A172 (cell line): Measurements from ENCODE around the gene SLC50A1. TPM values are rescaled to one million over a fixed set of nuclear protein-coding genes. Genes with fewer than 3 reads are reported as not detected.
"Not testable (repeated sequence)": the region's sequence is repeated elsewhere in the genome, so short reads cannot be mapped to it uniquely, and the experiment has no call there.

Source experiments
- DNase-seq: peaks from one replicate; pipeline ENCODE4 v3.0.0-alpha.2; 2015; ENCODE audit warnings: low spot score
- total RNA-seq: library from RNA; depleted of rRNA; stranded (reverse); fragments of >200 nt; shearing (Covaris generic); gene quantifications from 2 replicates; pipeline ENCODE4 v1.2.3, GENCODE V29; 2014

The SLC50A1 gene
- total RNA-seq, 1 experiment from 2014 or later: 30.4 TPM

DNA sequence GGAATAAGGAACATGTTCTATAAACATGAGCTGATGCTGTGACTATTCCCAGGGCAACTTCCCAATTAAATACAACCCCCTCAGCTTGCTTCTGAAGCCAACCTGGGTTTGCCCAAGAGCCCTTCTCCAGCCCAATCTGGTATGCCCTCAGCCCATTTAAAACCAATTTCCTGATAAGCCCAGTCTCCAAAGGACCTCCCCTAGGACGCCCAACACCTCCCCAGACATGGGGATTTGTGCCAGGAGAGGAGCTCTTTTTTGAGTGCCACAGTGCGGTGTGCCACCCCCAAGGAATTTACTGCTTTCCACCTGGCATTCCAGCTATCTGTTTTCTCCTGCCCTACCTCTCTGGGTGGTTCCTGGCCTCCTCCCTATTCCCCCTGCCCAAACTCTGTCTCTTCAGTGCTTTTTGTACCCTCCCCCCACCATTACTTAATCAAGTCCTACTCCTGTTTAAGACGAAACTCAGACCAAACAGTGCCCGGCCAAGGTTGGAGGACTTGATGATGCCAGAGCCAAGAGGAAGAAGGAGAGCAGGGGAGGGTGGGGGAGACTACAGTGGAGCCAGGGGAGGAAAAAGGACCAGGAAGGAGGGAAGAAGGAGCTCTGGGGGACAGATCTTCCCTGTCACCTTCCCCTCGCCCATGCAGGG, 19.4 kb upstream of the SLC50A1 start:
- DNase-seq: no peak

DNA sequence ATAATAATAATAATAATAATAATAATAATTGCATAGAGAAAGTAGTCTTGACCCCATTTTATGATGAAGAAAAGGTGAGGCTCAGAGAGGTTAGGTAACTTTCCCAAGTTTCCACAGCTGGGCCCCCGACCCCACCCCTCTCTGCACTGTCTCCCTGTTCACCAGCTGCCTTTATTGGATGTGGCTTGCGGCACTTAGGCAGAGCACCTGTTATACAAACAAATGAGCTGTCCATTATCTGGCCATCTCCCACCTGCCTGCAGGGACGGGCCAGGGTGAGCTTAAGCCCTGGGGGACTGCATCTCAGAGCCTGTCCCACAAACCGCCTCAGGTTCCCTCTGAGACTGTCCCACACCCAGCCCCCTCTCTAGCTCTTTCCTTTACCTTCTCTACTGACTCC, 18.0 kb upstream of the SLC50A1 start:
- no peak for DNase-seq

DNA sequence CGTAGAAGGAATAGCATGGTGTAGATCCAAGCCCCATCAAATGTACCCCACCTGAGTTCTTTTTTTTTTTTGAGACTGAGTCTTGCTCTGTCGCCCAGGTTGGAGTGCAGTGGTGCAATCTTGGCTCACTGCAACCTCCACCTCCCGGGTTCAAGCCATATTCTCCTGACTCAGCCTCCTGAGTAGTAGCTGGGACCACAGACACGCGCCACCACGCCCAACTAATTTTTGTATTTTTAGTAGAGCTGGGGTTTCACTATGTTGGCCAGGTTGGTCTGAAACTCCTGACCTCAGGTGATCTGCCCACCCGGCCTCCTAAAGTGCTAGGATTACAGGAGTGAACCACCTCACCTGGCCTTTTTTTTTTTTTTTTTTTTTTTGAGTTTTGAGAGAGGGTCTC, 17.6 kb upstream of the SLC50A1 start:
- DNase-seq: not testable (repeated sequence)

DNA sequence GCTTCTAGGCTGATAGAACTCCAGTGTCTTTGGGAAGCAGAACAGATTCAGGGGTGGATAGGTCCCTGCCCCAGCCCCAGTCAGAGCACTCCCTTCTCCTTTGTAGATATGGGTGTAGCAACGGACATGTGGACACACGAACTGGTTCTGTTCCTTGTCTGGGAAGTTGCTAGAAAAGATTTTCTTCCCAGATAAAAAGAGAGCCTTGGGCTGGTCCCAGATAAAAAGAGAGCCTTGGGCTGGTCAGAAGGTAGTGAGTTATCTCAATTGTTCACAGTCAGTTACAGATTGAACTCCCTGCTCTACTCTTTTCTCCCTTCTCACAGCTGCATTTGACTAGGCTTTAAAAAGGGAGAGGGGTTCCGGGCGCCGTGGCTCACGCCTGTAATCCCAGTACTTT, 15.4 kb upstream of the SLC50A1 start:
- DNase-seq: no peak

DNA sequence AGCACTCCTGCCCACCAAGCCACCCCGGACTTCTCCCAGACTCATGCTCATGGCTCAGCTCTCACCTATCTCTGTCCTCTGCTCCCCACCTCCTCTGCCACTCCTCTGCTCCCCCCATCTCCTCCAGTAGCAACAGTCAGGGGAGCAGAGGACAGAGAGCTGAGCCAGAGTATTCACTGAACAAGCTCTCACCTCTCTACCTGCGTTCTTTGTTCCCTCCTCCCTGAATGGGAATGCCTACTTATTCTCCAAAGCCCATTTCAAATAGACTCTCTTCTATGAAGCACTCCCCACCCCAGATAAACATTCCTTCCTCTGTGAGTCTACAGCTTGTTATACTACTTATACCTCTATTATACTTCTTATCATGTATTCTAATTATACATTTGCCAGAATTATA, 14.4 kb upstream of the SLC50A1 start:
- DNase-seq: no peak

DNA sequence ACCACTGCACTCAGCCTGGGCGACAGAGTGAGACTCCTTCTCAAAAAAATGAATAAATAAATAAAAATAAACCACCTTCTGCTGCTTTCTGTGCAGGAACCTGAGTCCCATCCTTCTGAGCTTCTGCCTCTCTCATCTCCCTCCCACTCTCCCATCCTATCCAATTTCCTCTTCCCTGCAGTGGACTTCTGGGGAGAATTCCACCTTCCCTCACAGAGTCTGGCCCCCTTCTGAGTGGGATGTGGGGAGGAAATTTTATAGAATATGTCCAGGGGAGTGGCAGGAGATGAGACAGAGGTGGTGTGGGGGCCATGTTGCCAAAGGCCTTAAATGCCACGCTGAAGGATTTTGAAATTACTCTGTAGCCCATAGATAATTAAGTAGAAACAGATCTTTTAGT, 13.3 kb upstream of the SLC50A1 start:
- no peak for DNase-seq

DNA sequence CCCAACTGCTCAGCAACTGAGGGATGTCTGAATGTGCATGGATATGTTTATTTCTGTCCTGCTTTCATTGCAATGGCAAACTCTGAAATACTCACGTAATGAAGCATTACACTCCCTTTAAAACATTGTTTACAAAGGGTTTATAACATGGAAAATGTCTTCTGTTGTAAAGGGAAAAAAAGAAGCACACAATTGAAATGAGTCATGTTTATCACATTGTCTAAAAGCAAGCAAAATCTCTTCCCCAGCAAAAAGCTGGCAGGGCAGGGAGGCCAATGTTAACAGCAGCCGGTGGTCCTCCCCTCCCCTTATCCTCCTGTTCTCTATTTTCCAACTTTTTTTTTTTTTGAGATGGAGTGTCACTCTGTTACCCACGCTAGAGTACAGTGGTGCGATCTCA, 11.9 kb upstream of the SLC50A1 start:
- no peak for DNase-seq

DNA sequence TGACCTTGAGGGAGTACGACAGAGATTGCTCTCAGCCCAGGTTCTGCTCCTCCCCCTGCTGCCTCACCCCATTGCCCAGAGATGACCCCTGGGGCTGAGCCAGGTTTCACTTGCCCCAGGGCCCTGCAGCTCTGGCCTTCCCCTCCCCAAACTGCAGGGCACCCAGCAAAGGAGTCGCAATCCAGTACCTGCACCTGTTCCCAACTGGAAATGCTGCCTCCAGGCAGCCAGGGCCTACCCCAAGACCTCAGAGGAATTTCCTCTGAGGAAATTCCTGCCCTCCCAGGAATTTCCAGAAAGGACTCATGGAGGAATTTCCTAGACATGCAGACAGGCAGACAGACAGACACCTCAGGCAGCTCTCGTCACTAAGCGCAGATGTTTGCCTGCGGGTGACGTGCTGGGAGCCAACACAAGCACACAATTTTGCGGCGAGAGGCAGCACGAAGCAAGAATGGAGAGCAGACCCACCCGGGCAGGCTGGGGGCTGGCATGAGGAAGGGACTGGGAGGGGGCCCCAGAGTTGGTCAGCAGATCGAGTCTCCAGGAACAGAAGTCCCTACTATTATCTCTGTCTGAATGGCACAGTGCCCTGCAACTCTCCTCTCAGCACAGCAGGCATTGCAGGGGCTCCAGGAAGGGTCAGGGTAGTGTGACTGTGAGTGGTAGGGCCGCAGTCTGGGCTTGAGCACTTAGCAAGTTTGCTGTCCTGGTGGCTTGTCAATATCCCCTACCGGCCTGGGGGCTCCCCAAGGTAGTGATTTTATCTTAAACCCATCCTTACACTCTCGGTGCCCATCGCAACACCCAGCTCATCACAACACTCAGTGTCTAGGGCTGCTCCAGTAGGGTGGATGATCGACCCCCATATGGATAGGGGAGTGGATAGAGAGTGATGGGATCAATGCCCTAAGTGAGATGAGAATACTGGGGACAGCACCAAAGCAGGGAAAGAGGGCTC, 10.9 kb upstream of the SLC50A1 start:
- peak; percentile 45 for DNase-seq

DNA sequence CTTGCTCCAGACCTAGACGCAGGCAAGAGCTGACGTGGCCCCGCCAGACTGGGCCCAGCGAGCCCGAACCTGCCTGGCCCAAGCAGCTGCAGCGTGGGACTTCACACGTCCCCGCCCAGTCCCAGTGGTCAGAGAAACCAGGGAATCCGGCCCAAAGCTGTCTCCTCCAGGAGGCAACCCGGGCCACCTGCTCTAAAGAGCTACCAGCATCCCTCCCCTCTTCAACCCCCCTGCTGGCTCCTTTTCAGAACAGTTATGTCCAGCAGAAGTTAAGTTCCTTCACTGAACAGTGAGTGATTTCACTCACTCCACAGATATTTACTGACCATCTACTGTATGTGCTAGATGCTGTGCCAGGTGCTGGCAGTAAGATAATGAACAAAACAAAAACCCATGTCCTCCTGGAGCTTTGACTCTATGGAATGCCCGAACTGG, 10.1 kb upstream of the SLC50A1 start:
- DNase-seq: no peak

DNA sequence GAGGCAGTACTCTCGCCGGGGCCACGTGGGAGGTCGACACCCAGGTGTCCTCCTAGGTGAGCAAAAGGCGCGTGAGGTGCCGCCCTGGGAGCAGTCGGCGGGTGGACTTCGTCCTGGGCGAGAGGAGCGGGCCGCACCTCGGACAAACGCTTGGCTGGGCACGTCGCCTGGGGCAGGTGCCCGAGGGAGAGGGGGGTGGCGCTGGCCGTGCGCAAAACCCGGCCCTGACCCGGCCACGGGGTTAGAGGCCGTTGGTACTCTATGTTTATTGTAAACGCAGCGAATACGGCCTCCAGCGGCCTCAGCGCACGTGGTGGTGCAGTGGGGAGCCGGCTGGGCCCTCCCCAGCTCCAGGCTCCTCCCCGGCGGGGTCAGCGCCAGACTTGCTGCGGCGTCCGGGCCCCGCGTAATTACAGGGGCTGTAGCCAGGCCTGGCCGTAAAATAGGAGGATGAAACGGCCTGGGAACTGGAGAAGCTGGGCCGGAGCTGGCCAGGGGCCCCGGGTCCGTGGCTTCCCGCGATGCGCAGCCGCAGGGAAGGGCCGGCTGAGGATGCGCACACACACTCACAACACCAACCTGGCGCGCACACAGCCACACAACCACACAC, 9.6 kb upstream of the SLC50A1 start:
- DNase-seq: no peak

DNA sequence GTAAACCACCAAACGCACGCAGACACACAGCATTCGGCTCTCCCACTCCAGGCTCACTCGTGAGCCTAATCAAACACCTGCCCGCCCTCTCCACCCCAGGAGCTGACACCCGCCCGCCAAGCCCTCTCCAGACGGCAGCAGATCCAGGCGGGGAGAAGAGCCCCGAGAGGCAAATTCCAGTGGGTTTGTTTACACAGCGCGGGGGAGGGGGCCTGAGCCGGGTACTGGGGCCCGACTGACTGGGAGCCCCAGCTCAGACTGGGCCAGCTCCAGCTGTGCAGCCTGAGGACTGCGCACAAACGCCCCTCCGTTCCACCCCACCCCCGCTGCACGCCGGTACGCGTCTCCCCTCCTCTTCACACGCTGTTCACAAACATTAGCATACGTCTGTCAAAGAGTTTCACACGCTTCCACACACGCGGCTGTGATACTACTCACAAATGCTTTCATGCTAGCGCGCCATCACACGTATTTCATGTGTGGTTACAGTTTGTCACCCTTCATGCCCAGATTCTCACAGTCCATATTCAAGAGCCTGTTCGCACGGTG, 9.0 kb upstream of the SLC50A1 start:
- DNase-seq: no peak

DNA sequence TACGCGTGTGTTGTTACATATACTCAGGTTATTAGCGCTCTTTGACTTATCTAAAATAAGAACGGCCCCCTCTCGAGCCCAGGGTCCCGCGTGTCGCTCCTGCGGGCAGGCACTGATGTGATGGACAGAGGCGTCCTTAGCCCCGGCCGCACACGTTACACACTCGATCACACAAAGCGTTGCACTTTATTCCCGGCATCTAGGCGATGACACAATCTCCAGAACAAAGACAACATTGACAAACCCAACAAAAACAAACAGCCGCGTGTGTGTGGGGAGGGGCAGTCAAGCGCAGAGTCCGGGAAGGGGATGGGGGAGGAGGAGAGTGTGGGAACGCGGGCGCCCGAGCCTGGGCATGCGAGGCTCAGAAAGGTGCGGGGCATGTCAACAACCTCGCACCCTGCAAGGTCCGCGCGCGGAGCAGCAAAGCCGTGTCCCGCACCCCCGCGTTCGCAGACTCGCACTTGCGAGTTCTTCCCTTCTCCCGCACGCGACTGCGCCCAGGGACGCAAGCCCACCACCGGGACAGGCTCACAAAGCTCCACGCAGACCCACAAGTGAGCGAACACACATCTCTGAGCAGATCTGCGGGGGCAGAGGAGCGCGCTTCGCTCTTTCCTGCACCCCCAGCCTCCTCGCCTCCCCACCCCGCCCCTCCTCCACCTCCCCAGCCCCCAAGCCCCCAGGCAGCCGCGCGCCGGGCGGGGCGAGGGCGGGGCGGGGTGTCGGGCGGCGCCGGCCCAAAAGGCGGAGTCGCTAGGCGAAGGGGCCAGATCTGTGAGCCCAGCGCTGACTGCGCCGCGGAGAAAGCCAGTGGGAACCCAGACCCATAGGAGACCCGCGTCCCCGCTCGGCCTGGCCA, 8.3 kb upstream of the SLC50A1 start, which contains the start of gene EFNA1:
Gene EFNA1 (plus strand): TSS at position 772 of the 862 bp plus-strand sequence. CDS start 102 bp downstream, outside the sequence.
- peak; percentile 45 for DNase-seq

DNA sequence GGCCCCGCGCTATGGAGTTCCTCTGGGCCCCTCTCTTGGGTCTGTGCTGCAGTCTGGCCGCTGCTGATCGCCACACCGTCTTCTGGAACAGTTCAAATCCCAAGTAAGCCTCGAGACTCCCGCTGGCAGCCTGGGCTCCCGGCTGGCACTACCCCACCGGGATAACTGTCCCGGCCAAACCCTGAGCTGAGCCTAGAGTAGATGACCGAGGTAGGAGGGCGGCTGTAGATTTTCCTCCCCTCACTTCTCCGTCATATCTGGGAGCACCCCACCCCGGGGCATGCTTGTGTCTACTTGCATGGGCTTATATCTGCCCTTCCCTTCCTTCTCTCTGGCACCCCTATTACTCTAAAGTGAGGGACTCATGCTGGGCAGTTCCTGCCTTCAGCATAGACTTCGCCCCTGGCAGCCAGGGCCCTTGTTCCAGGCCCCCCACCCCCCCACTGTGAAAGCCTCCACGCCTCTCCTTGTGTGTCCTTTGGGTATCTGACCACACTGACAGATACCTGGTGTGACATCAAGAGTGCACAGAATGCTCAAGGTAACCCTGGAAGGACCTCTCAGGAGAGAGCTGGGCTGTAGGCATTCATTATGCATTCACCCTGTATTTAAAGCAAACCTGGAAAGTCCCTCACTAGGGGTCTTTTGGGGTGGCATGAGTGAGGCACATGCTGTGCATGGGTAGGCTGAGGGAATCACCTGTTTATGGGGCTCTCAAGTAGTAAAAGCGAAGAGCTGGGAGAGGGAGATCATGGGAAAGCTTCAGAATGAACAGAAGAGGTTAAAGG, 7.5 kb upstream of the SLC50A1 start:
- DNase-seq: no peak

DNA sequence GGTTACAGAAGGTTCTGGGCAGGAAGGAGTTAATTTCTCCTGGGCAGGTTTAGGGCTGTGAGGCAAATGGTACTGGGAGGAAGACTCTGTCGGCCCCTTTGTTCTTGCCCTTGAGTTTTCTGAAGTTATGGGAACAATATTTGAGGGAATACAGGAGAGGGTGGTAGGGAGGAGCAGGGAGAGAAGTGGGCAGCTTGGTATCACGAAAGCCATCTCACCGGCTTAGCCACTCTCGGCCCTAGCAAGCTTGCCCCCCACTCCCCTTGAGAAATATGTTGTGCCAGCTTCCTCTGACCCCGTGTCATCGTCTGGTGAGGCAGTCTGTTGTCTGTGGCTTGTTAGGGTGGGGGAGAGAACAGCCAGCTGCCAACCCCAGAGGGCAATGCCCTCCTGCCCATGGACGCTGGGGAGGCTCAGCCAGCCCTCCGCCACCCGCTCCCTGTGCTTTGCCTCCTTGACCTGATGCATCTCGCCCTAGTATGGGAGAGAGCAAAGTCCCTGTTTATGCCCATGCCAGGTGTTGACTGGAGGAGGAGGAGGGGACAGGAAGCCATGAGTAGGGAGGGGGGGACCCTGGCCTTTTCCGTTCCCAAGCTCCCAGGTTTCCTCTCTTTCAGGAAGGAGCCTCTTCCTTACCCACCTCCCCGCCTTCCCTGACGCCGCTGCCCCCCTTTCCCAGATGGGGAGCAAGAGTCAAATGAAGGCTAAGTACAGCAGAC, 6.7 kb upstream of the SLC50A1 start:
- DNase-seq: peak; percentile 65

DNA sequence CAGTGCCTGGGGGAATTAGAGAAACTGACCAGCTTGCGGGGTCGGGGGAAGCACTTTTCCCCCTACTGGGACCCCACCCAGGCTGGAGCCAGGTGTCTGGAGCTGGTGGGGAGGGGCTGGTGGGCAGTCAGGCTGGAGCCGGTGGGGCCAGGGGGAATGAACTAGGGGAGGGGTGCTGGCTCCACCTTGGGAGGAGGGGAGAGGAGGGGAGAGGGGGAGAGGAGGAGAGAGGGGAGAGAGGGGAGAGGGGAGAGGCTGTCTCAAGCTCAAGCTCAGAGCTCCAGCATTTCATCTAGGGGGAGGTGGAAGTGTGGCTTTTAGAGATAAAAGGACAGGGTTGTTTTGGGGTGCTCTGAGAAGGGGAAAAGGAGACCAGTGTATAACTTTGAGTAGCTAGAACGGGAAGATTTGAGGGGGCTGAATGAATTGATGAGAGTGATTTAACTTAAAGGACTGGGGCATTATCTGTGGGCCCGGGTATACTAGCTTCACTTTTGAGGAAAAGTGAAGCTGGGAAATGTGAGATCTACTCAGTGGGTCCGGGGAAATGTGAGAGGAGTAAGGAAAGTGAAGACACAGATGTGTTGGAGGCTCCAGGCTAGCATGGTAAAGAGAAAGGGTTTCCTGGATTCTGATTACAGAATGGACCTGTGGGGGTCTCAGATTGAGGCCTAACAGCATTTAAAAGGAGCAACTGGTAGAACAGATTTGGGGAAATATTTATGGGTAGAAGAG, 5.2 kb upstream of the SLC50A1 start:
- no peak for DNase-seq

DNA sequence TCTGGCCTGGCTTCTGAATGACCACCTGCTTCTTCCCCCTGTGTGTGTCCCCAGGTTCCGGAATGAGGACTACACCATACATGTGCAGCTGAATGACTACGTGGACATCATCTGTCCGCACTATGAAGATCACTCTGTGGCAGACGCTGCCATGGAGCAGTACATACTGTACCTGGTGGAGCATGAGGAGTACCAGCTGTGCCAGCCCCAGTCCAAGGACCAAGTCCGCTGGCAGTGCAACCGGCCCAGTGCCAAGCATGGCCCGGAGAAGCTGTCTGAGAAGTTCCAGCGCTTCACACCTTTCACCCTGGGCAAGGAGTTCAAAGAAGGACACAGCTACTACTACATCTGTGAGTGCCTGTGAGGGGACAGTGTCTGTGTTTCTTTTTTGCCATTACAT, 4.4 kb upstream of the SLC50A1 start:
- no peak for DNase-seq

DNA sequence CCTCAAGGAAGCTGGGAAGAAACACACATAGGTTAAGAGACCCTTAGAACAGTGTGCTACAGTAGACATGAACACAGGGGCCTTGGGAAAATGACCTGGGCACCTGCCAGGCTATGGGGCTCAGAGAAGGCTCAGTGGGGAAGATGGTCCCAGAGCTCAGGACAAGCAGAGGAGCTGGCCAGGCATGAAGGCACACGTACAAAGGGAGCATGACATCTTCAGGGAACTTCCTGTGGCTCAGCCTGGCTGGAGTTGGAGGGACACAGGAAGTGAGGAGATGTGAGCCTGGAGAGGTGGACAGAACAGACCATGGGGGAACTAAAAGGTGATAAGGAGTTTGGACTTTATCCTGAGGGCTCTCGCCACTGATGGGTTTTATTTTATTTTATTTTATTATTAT, 3.8 kb upstream of the SLC50A1 start:
- no peak for DNase-seq

DNA sequence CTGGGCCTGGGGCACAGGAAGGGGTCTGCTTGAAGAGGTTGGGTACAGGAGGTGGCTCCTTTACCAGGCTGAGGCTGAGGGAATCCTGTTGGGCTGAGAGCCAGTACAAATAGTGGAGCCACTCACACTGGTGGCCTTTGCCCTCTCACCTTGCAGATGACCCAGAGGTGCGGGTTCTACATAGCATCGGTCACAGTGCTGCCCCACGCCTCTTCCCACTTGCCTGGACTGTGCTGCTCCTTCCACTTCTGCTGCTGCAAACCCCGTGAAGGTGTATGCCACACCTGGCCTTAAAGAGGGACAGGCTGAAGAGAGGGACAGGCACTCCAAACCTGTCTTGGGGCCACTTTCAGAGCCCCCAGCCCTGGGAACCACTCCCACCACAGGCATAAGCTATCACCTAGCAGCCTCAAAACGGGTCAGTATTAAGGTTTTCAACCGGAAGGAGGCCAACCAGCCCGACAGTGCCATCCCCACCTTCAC, 1.8 kb upstream of the SLC50A1 start:
- no peak for DNase-seq

DNA sequence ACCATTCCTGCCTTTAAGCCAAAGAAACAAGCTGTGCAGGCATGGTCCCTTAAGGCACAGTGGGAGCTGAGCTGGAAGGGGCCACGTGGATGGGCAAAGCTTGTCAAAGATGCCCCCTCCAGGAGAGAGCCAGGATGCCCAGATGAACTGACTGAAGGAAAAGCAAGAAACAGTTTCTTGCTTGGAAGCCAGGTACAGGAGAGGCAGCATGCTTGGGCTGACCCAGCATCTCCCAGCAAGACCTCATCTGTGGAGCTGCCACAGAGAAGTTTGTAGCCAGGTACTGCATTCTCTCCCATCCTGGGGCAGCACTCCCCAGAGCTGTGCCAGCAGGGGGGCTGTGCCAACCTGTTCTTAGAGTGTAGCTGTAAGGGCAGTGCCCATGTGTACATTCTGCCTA, 1.3 kb upstream of the SLC50A1 start:
- DNase-seq: no peak
